Measurements from ENCODE around the gene LIN28B. TPM values are rescaled to one million over a fixed set of nuclear protein-coding genes. Genes with fewer than 3 reads are reported as not detected.

LIN28B gene
- total and polyA plus RNA-seq, 2 of the 4 experiments (the other 2 are of a cell fraction): not detected

- no peak overlapping the region for H4K5ac ChIP-seq (ENCODE audit: low read depth, low read length)
- no peaks in the 10 kb centered on the region for H3K4me1 ChIP-seq (ENCODE audit: control insufficient read depth, insufficient read depth, low read length)
- H3K27me3 ChIP-seq (ENCODE audit: control insufficient read depth, insufficient read depth, low read length): peaks cover 21% of the 10 kb centered on the region
- no peak overlapping the region for H2BK5ac ChIP-seq (ENCODE audit: low read depth, low read length, poor library complexity, severe bottlenecking)
- no peak overlapping the region for H2AFZ ChIP-seq (replicated peaks; ENCODE audit: low read length, poor library complexity)
- no peak overlapping the region for H3K27ac ChIP-seq (ENCODE audit: insufficient read depth, low read length)
- no peak overlapping the region for H3K56ac ChIP-seq (ENCODE audit: extremely low read depth, insufficient read depth, low read length)
- no peak overlapping the region for H2AK9ac ChIP-seq (replicated peaks; ENCODE audit: low read depth, low read length, poor library complexity)
- no peak overlapping the region for H3K4me3 ChIP-seq (ENCODE audit: insufficient read depth, low read depth, low read length)
- intact Hi-C loops (cut with micrococcal nuclease) (no loop called here), dilution Hi-C loops (cut with HindIII; ENCODE audit: low sequenced_read_pairs, unreplicated experiment) (no loop called here), in situ Hi-C loops (cut with MboI; ENCODE audit: low sequenced_read_pairs) (loop anchor here (10.0 kb wide), 1 partner anchor 126 kb away; no protein-coding TSS in a partner anchor)
- H4K91ac ChIP-seq (ENCODE audit: insufficient read depth, low read depth, low read length): no peak overlapping the region
- no peak overlapping the region for H3K14ac ChIP-seq (replicated peaks; ENCODE audit: low read depth, low read length)
- POLR2A ChIA-PET (ENCODE audit: unreplicated experiment): no interaction called here
- no peak overlapping the region for H2BK15ac ChIP-seq (ENCODE audit: low read depth, low read length)
- H3K18ac ChIP-seq (ENCODE audit: low read depth, low read length): no peak overlapping the region
- no peak overlapping the region for H3K4me2 ChIP-seq (ENCODE audit: low read depth, low read length)
- CTCF ChIA-PET: no interaction called here
- H2BK20ac ChIP-seq (ENCODE audit: low read depth, low read length): no peak overlapping the region
- TF ChIP-seq RAD21 (IDR thresholded peaks at IDR 0.05; ENCODE audit: low read length) (no peak), CTCF (conservative IDR thresholded peaks at IDR 0.05; ENCODE audit: low read depth, low read length) (no peak), MXI1 (IDR thresholded peaks at IDR 0.05; ENCODE audit: borderline replicate concordance, low read depth, low read length) (no peak), MAZ (IDR thresholded peaks at IDR 0.05; ENCODE audit: borderline replicate concordance, low read depth, low read length) (no peak), ELK1 (IDR thresholded peaks at IDR 0.05; ENCODE audit: borderline replicate concordance, low read depth, low read length) (no peak), CEBPB (IDR thresholded peaks at IDR 0.05; ENCODE audit: low read depth, low read length) (no peak), RCOR1 (IDR thresholded peaks at IDR 0.05; ENCODE audit: insufficient replicate concordance, low read length) (no peak), SMC3 (IDR thresholded peaks at IDR 0.05; ENCODE audit: low read depth, low read length) (no peak), POLR2A (IDR thresholded peaks at IDR 0.05; ENCODE audit: low read depth, low read length) (no peak), NFE2L2 (IDR thresholded peaks at IDR 0.05; ENCODE audit: low read depth, low read length) (no peak), BHLHE40 (IDR thresholded peaks at IDR 0.05; ENCODE audit: low read depth, low read length) (no peak), FOS (IDR thresholded peaks at IDR 0.05; ENCODE audit: low read depth, low read length) (no peak), RFX5 (IDR thresholded peaks at IDR 0.05; ENCODE audit: low read depth, low read length) (no peak), MAFK (IDR thresholded peaks at IDR 0.05; ENCODE audit: low read depth, low read length) (no peak), USF2 (IDR thresholded peaks at IDR 0.05; ENCODE audit: low read depth, low read length) (no peak), CHD1 (IDR thresholded peaks at IDR 0.05; ENCODE audit: low read depth, low read length) (no peak)
- ATAC-seq (ENCODE audit: low read depth): no peak
- H3K9me1 ChIP-seq (ENCODE audit: insufficient read depth, low read length): no peaks in the 10 kb centered on the region
- BruUV-seq (replicated peaks): no TSS peak
- no peaks in the 10 kb centered on the region for H4K20me1 ChIP-seq (ENCODE audit: insufficient read depth, low read length)
- no peak overlapping the region for H4K8ac ChIP-seq (ENCODE audit: low read depth in 2 of 2, low read length in 2 of 2)
- H3K79me1 ChIP-seq (ENCODE audit: low read depth in 1 of 2, low read length in 2 of 2): no peaks in the 10 kb centered on the region
- H3K9me3 ChIP-seq (ENCODE audit: control insufficient read depth, insufficient read depth, low read length): peaks cover 2% of the 10 kb centered on the region; the same call in 1 of the 2 replicates
- no peak overlapping the region for H2AK5ac ChIP-seq (ENCODE audit: low read depth, low read length)
- H2BK120ac ChIP-seq (ENCODE audit: low read depth, low read length): no peak overlapping the region
- no CpG with 5 or more reads among the region's 2 CpGs for WGBS, 2 experiments (ENCODE audit: extremely low coverage in 2 of 2, insufficient read length in 1 of 2)
- H3K4ac ChIP-seq (ENCODE audit: low read depth, low read length): no peak overlapping the region
- H3K23ac ChIP-seq (ENCODE audit: low read depth, low read length): no peak overlapping the region
- no peaks in the 10 kb centered on the region for H3K36me3 ChIP-seq (ENCODE audit: control insufficient read depth, insufficient read depth, low read length)
- DNase-seq: no peak
- H3K9ac ChIP-seq (ENCODE audit: low read depth, low read length): no peak overlapping the region
Observed at GRCh38 chr6:104949206-104949605, 7.7 kb upstream of the LIN28B start.
